Fibroblast of lung (primary cell): ENCODE data around the gene NBEA. TPM values are rescaled to one million over a fixed set of nuclear protein-coding genes. Genes with fewer than 3 reads are reported as not detected.
"Not testable (repeated sequence)": the region's sequence is repeated elsewhere in the genome, so short reads cannot be mapped to it uniquely, and the experiment has no call there.

Experiments used
- DNase-seq, 2 donors: peaks; one replicate each; pipeline versions ENCODE4 v3.0.0 to v3.0.0-alpha.2; 2010; ENCODE audit warnings: low read depth in 2 of 2
- H2AFZ ChIP-seq: 2 replicates; pipeline ENCODE4 v1.5.1; 2012; ENCODE audit warnings: low read length, control low read depth, inconsistent platforms
- H3K27ac ChIP-seq: 2 replicates; pipeline ENCODE4 v1.5.1; 2011; ENCODE audit warnings: low read length, control low read depth; ENCODE audit not compliant: insufficient read depth
- H3K27me3 ChIP-seq: 2 replicates; pipeline ENCODE4 v1.5.1; 2011; ENCODE audit warnings: mild to moderate bottlenecking, low read length; ENCODE audit not compliant: control insufficient read depth, insufficient read depth
- H3K36me3 ChIP-seq: 2 replicates; pipeline ENCODE4 v1.5.1; 2011; ENCODE audit warnings: low read length; ENCODE audit not compliant: control insufficient read depth, insufficient read depth
- H3K4me1 ChIP-seq: 2 replicates; pipeline ENCODE4 v1.5.1; 2011; ENCODE audit warnings: low read length; ENCODE audit not compliant: control insufficient read depth, insufficient read depth; ENCODE audit errors: extremely low read depth
- H3K4me2 ChIP-seq: 2 replicates; pipeline ENCODE4 v1.5.1; 2011; ENCODE audit warnings: low read length, control low read depth; ENCODE audit not compliant: insufficient read depth; ENCODE audit errors: extremely low read depth
- H3K4me3 ChIP-seq, 4 experiments: fragments of 200-600 bp in 1 of 4; sonication (generic) in 1 of 4; replicated peaks in 1 of 4; 2 replicates each; pipeline ENCODE4 v1.5.1; 2011 to 2016; ENCODE audit warnings: low read length in 4 of 4, low read depth in 3 of 4, mild to moderate bottlenecking in 3 of 4, control low read depth in 2 of 4, inconsistent platforms in 1 of 4, mixed read lengths in 1 of 4; ENCODE audit not compliant: insufficient read depth in 1 of 4; ENCODE audit errors: control extremely low read depth in 1 of 4
- H3K79me2 ChIP-seq: 2 replicates; pipeline ENCODE4 v1.5.1; 2012; ENCODE audit warnings: mild to moderate bottlenecking, low read length, inconsistent platforms; ENCODE audit not compliant: control insufficient read depth, insufficient read depth
- H3K9ac ChIP-seq: 2 replicates; pipeline ENCODE4 v1.5.1; 2011; ENCODE audit warnings: mild to moderate bottlenecking, low read length, control low read depth; ENCODE audit not compliant: insufficient read depth
- H3K9me3 ChIP-seq: 2 replicates; pipeline ENCODE4 v1.5.1; 2012; ENCODE audit warnings: low read depth, low read length; ENCODE audit not compliant: control insufficient read depth, insufficient read depth
- H4K20me1 ChIP-seq: 2 replicates; pipeline ENCODE4 v1.5.1; 2011; ENCODE audit warnings: low read length; ENCODE audit not compliant: control insufficient read depth, insufficient read depth; ENCODE audit errors: extremely low read depth
- EZH2 ChIP-seq: IDR thresholded peaks from 2 replicates; pipeline ENCODE4 v1.5.1; 2012; ENCODE audit warnings: low read length, control low read depth, mild to moderate bottlenecking; ENCODE audit errors: missing control alignments
- polyA plus RNA-seq, 2 donors: library from polyadenylated mRNA; depleted of rRNA in 1 of 2; stranded (reverse) in 1 of 2; unstranded in 1 of 2; fragments of >200 nt; gene quantifications; 2 replicates each; pipeline ENCODE4 v1.2.1, GENCODE V29; 2011 to 2012; ENCODE audit warnings: missing spikeins in 1 of 2
- total RNA-seq: library from RNA; depleted of rRNA; stranded (reverse); fragments of >200 nt; gene quantifications from 2 replicates; pipeline ENCODE4 v1.2.1, GENCODE V29; 2014
- TF ChIP-seq, protein P1 (sequence below), 2 donors: IDR thresholded peaks in 1 of 2; conservative IDR thresholded peaks in 1 of 2; 1 replicate in 1 of 2; 2 replicates in 1 of 2; pipeline ENCODE4 v1.5.1; 2011 to 2012; ENCODE audit warnings: low read length in 2 of 2, control low read depth in 1 of 2, inconsistent platforms in 1 of 2, low read depth in 1 of 2, mild to moderate bottlenecking in 1 of 2

The NBEA gene
- total and polyA plus RNA-seq, 2 donors (not counting 1 experiment from before 2014, with no cell fraction given), result 3.6 to 7.8 TPM

DNA sequence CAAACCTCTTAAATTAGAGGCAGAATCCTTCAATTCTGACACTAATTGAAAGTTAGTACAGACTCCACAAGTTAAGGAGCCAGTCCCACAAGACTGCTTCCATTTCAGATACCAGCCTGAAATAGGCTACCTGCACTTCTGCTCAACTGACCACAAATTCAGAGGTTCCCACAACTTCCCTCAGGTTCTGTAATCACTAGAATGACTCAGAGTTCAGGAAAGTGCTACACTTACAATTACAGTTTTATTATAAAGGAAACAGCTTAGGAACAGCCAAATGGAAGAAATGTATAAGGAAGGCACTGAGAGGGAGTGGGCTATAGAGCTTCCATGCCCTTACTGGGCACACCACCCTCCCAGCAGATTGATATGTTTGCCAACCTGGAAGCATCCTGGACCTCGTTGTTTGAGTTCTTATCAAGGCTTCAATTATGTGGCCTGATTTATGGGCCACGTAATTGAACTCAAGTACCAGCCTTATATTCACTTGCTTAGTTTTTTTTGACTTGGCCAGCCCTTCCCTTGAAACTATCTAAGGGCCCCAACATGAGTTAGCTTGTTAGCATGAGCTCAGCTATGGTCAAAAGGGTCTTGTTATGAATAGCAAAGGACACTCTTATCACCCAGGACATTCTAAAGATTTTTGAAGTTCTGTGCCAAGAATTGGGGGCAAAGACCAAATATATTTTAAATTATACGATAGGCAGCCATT lies 25.9 kb downstream of the NBEA start:
- no peak overlapping the region for H2AFZ ChIP-seq
- no peak overlapping the region for H3K4me2 ChIP-seq
- TF ChIP-seq, protein P1, sequence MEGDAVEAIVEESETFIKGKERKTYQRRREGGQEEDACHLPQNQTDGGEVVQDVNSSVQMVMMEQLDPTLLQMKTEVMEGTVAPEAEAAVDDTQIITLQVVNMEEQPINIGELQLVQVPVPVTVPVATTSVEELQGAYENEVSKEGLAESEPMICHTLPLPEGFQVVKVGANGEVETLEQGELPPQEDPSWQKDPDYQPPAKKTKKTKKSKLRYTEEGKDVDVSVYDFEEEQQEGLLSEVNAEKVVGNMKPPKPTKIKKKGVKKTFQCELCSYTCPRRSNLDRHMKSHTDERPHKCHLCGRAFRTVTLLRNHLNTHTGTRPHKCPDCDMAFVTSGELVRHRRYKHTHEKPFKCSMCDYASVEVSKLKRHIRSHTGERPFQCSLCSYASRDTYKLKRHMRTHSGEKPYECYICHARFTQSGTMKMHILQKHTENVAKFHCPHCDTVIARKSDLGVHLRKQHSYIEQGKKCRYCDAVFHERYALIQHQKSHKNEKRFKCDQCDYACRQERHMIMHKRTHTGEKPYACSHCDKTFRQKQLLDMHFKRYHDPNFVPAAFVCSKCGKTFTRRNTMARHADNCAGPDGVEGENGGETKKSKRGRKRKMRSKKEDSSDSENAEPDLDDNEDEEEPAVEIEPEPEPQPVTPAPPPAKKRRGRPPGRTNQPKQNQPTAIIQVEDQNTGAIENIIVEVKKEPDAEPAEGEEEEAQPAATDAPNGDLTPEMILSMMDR (conservative IDR thresholded peaks at IDR 0.05 in 1 of 2, IDR thresholded peaks at IDR 0.05 in 1 of 2; ENCODE audit: low read depth in 1 of 2, low read length in 2 of 2), result no peak
- TF ChIP-seq EZH2, result no peak
- no peaks in the 10 kb centered on the region for H3K79me2 ChIP-seq
- no peak overlapping the region for H3K27ac ChIP-seq
- H3K4me3 ChIP-seq, result no peak overlapping the region
- H3K4me1 ChIP-seq, result no peaks in the 10 kb centered on the region
- H3K27me3 ChIP-seq, result no peaks in the 10 kb centered on the region
- H3K36me3 ChIP-seq, result no peaks in the 10 kb centered on the region
- H3K9me3 ChIP-seq, result no peaks in the 10 kb centered on the region
- no peaks in the 10 kb centered on the region for H4K20me1 ChIP-seq
- DNase-seq, result peak in 1 of 2 donors; percentile 71
- H3K9ac ChIP-seq, result no peak overlapping the region

DNA sequence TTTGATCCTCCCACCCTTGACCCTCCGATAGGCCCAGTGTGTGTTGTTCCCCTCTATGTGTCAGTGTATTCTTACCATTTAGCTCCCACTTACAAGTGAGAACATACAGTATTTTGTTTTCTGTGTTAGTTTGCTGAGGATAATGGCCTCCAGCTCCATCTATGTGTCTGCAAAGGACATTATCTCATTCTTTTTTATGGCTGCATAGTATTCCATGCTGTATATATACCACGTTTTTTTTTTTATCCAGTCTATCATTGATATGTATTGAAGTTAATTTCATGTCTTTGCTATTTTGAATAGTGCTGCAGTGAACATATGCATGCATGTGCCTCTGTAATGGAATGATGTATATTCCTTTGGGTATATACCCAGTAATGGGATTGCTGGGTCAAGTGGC lies 27.5 kb downstream of the NBEA start:
- not testable (repeated sequence) for H2AFZ ChIP-seq, H3K4me3 ChIP-seq, H3K9ac ChIP-seq, H3K79me2 ChIP-seq, H3K9me3 ChIP-seq, H3K27ac ChIP-seq, H4K20me1 ChIP-seq, H3K4me1 ChIP-seq, H3K27me3 ChIP-seq, H3K4me2 ChIP-seq, H3K36me3 ChIP-seq, DNase-seq

DNA sequence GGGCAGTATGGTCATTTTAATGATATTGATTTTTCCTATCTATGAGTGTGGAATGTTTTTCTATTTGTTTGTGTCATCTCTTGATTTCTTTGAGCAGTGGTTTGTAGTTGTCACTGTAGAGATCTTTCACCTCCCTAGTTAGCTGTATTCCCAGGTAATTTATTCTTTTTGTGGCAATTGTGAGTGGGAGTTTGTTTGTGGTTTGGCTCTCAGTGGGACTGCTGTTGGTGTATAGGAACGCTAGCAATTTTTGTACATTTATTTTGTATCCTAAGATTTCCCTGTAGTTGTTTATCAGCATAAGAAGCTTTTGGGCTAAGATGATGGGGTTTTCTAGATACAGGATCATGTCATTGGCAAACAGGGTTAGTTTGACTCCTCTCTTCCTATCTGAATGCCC lies 28.9 kb downstream of the NBEA start:
- Histone ChIP-seq H3K4me1 (no peaks in the 10 kb centered on the region), H3K4me2 (no peak overlapping the region), H3K9ac (no peak overlapping the region), H4K20me1 (no peaks in the 10 kb centered on the region), H3K79me2 (no peaks in the 10 kb centered on the region), H3K4me3 (no peak overlapping the region), H3K27me3 (no peaks in the 10 kb centered on the region), H3K9me3 (no peaks in the 10 kb centered on the region), H3K27ac (no peak overlapping the region), H3K36me3 (no peaks in the 10 kb centered on the region), H2AFZ (no peak overlapping the region)
- TF ChIP-seq, protein P1 (conservative IDR thresholded peaks at IDR 0.05 in 1 of 2, IDR thresholded peaks at IDR 0.05 in 1 of 2; ENCODE audit: low read depth in 1 of 2, low read length in 2 of 2), result no peak
- TF ChIP-seq EZH2, result no peak
- peak in 1 of 2 donors; percentile 53 for DNase-seq
